ELR (cell line): ENCODE data around the gene TMC2.
A peak's percentile ranks its signal among the peaks of the same experiment; 100 is the strongest.

Experiments used
- DNase-seq: peaks from one replicate; pipeline ENCODE4 v3.0.0-alpha.2; 2015; ENCODE audit warnings: low read depth

Gene TMC2

DNA sequence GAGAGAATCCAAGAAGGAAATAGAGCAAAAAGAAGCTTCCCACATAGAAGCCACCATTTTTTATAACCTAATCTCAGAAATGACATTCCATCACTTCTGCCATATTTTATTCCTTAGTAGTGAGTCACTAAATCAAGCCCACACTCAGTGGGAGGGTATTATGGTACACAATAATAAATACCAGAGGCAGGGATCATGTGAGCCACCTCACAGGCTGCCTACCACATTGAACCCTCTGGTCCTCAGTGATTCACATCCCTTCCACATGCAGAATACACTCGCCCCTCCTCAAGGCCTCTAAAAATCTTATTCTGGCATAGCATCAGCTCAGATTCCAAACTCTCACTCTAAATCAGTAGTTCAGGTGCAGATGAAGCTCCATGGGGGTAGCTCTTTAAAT is 49.4 kb downstream of the TMC2 start:
- peak; percentile 71 for DNase-seq

DNA sequence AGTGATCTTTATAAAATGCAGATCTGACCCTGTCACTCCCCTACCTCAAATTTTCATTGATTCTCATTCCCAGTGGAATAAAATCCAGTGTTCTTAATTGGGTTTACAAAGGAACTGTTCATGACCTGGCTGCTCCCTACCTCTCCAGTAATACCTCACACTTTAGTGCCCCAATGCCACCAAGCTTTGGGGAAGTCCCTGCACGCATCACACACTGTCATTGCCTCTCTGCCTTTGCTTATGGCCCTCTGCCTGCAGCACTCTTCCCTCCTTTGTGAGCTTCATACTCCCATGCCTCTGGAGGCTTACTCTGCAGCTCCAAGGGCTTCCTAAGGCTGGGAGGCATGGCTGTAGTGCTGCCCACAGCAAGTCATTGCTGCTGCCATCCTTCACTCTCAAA is 57.4 kb downstream of the TMC2 start:
- no peak for DNase-seq

DNA sequence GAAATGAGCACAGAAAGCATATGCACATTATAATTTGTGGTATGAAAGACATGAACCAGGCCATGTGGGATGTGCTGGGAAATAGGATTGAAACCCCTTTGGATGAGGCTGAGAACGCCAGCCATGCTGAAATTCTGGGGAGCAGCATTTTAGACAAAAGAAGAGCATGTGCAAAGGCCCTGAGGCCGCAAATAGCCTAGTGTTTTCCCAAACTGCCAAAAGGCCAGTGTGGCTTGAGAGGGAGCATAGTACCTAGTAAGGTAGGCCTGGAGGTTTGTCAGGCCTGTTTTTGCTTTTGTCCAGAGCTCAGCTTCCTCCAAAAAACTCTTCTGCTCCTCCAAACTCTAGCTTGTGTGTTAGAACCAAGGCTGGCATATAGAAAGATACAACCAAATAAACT is 58.7 kb downstream of the TMC2 start:
- DNase-seq = no peak

DNA sequence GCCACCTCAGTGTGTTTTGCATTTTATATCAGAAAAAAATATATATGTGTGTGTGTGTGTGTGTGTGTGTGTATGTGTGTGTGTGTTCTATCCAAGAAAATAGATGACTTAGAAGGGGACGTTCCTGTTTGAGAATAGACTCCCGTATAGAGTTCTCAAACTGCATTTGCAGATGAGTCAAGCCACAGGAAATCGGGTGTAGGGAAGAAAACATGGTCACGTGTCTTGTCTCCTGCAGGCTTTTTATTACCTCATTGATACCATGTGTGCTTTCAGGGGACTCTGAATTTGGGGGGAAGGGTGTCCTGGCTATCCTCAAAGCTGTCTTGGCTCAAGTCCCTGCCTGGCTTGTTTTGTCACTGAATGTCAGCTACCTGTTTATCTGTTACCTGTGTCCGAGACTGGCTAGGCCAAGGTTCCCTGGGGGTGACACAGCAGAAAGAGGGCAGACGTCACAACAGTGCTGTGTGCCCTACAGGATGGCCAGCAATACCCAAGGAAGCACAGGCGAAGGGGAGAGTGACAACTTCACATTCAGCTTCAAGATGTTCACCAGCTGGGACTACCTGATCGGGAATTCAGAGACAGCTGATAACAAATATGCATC is 60.4 kb downstream of the TMC2 start:
- DNase-seq = peak; percentile 36

GRCh38 chr20:2599288-2600006 is 63.1 kb downstream of the TMC2 start:
- DNase-seq = no peak

- DNase-seq = no peak
These were observed 65.8 kb downstream of the TMC2 start for GRCh38 chr20:2602046-2602735.

DNA sequence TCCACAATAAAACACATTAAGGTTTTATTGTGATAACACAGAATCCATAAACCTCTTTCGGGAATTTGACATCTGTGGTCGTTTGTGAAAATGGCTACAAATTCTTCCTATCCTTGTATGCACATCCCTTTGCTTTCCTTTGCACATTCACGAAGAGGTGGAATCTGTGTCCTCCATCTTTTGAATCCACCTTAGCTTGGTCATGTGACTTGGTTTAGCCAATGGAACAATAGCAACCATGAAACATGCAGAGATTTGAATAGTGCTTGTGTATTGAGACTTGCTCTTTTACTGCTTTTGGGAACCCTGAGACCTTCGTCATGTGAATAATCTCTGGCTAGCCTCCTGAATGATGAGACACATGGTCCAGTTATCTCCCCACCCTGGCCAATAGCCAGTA is 66.4 kb downstream of the TMC2 start:
- no peak for DNase-seq

GRCh38 chr20:2603816-2604505 is 67.6 kb downstream of the TMC2 start:
- no peak for DNase-seq

DNA sequence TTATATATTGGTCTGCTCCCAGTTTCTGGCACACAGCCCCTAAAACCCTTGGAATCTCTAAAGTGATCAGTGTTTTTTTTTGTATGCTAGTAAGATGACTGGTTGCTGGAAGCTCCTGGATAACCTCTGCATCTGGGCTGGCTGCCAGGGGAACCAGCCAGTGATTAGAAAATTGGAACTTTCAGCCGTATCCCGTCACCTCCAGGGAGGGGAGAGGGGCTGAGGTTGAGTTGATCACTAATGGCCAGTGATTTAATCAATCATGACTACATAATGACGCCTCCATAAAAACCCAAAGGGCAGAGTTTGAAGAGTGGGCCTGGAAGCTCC is 68.1 kb downstream of the TMC2 start:
- no peak for DNase-seq

- DNase-seq = no peak
These were observed 70.2 kb downstream of the TMC2 start for GRCh38 chr20:2606507-2607006.

DNA sequence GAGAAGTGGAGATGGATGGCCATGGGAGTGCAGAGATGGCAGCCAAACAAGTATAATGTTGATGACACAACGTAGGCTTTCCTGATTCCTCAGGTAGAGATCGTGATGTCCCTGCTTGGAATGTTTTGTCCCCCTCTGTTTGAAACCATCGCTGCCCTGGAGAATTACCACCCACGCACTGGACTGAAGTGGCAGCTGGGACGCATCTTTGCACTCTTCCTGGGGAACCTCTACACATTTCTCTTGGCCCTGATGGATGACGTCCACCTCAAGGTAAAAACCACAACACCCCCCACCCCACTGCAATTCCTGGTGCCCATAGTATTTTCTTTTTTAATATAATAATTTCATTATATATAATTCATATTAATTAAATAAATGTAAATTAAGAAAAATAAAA is 74.0 kb downstream of the TMC2 start:
- no peak for DNase-seq

GRCh38 chr20:2610941-2611720 is 74.8 kb downstream of the TMC2 start:
- no peak for DNase-seq

GRCh38 chr20:2612073-2612472 is 75.7 kb downstream of the TMC2 start:
- no peak for DNase-seq

GRCh38 chr20:2616634-2617033 is 80.3 kb downstream of the TMC2 start:
- no peak for DNase-seq

DNA sequence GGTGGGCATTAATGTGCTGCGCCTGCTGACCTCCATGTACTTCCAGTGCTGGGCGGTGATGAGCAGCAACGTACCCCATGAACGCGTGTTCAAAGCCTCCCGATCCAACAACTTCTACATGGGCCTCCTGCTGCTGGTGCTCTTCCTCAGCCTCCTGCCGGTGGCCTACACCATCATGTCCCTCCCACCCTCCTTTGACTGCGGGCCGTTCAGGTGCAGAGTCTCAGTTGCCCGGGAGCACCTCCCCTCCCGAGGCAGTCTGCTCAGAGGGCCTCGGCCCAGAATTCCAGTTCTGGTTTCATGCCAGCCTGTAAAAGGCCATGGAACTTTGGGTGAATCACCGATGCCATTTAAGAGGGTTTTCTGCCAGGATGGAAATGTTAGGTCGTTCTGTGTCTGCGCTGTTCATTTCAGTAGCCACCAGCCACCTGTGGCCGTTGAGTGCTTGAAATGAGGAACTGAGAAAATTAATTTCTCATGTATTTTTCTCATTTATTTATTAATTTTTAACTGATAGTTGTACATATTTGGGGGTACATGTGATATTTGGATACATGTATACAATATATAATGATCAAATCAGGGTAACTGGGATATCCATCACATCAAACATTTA is 80.8 kb downstream of the TMC2 start:
- DNase-seq = no peak

- DNase-seq = no peak
These were observed 82.4 kb downstream of the TMC2 start for GRCh38 chr20:2618815-2619214.

DNA sequence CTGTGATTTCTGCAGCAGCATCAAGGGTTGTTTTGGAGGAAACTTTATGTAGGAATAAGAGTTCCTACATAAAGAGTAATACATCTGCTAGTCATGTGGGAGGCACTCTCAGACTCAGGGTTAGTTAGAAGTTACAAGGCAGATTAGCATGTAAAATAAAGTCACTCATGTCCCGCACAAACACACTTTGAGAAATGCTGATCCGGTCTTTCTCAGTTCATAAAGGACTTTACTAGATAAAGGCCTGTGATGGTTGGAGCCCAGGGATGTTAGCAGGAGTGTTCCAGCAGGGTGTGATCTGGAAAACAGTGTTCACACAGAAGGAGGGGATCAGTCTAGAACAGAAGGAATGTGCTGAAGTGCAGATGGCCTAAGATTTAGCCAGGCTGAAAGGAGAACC is 83.0 kb downstream of the TMC2 start:
- no peak for DNase-seq

GRCh38 chr20:2619961-2620595 is 83.7 kb downstream of the TMC2 start:
- DNase-seq = peak; percentile 63

DNA sequence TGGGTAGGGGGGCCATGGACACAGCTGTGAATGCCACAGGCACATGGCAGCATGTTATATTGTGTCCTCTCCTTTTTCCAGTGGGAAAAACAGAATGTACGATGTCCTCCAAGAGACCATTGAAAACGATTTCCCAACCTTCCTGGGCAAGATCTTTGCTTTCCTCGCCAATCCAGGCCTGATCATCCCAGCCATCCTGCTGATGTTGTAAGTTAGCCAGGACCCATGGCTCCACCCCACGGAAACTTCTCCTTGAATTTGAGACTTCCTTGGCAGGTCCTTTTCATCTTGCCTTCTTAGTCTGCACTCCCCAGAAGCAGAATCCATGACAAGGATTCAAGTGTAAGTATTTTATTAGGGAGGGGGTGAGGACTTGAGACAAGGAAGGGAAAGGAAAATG is 87.8 kb downstream of the TMC2 start:
- DNase-seq = no peak

DNA sequence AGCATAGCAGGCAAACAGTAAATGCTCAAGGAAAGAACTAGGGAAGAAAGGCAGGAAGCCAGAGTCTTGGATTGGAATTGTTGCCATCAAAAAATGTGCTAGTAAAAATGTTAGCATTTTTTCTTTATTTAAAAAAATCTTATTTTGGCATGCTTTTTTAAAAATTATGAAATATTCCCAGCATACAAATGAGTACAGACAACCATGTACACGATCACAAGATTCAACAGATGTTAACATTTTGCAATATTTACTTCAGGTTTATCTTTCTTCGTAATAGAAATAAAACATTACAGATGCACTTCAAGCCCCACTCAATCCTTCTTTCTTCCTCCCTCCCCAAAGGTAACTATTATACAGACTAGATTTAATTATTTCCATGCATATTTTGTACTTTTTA is 88.7 kb downstream of the TMC2 start:
- no peak for DNase-seq
